ENCODE results near the gene GLRX5. TPM values are rescaled to one million over a fixed set of nuclear protein-coding genes. Genes with fewer than 3 reads are reported as not detected.

GLRX5 gene
- total RNA-seq, 1 experiment from 2014 or later = 68.8 TPM

- BruUV-seq (replicated peaks) = no TSS peak
- peaks cover 31% of the 10 kb centered on the region for H3K4me1 ChIP-seq (ENCODE audit: insufficient read depth, low read length, poor library complexity, severe bottlenecking)
- peaks cover 20% of the 10 kb centered on the region for H3K36me3 ChIP-seq (ENCODE audit: insufficient read depth, low read length, poor library complexity, severe bottlenecking)
- TF ChIP-seq EZH2 (IDR thresholded peaks at IDR 0.05; ENCODE audit: borderline replicate concordance, low read depth, low read length, poor library complexity, severe bottlenecking) = no peak
- TF ChIP-seq, protein P1, sequence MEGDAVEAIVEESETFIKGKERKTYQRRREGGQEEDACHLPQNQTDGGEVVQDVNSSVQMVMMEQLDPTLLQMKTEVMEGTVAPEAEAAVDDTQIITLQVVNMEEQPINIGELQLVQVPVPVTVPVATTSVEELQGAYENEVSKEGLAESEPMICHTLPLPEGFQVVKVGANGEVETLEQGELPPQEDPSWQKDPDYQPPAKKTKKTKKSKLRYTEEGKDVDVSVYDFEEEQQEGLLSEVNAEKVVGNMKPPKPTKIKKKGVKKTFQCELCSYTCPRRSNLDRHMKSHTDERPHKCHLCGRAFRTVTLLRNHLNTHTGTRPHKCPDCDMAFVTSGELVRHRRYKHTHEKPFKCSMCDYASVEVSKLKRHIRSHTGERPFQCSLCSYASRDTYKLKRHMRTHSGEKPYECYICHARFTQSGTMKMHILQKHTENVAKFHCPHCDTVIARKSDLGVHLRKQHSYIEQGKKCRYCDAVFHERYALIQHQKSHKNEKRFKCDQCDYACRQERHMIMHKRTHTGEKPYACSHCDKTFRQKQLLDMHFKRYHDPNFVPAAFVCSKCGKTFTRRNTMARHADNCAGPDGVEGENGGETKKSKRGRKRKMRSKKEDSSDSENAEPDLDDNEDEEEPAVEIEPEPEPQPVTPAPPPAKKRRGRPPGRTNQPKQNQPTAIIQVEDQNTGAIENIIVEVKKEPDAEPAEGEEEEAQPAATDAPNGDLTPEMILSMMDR (conservative IDR thresholded peaks at IDR 0.05; ENCODE audit: low read depth, low read length) = no peak
- H3K27ac ChIP-seq (ENCODE audit: low read depth, low read length, poor library complexity, severe bottlenecking) = peak overlapping the region; percentile 76
- intact Hi-C loops (cut with micrococcal nuclease; ENCODE audit: unreplicated experiment) = no loop called here
- DNase-seq (ENCODE audit: low spot score) = no peak
- no peaks in the 10 kb centered on the region for H3K9me3 ChIP-seq (ENCODE audit: low read depth, low read length, poor library complexity, severe bottlenecking)
- no peaks in the 10 kb centered on the region for H3K27me3 ChIP-seq (replicated peaks; ENCODE audit: insufficient read depth, low read depth, low read length, poor library complexity)
- ChIA-PET CTCF (no interaction called here), POLR2A (ENCODE audit: low non-redundant PET) (no interaction called here)
- peak overlapping the region; percentile 92 for H3K4me3 ChIP-seq (ENCODE audit: low read depth, low read length, poor library complexity, severe bottlenecking)
Measured at GRCh38 chr14:95535226-95536021, 574 bp downstream of the GLRX5 start.

GRCh38 chr14:95536036-95536593 lies 1.3 kb downstream of the GLRX5 start:
- Histone ChIP-seq H3K9me3 (ENCODE audit: low read depth, low read length, poor library complexity, severe bottlenecking) (no peaks in the 10 kb centered on the region), H3K27ac (ENCODE audit: low read depth, low read length, poor library complexity, severe bottlenecking) (peak overlapping the region; percentile 76), H3K27me3 (replicated peaks; ENCODE audit: insufficient read depth, low read depth, low read length, poor library complexity) (no peaks in the 10 kb centered on the region), H3K4me3 (ENCODE audit: low read depth, low read length, poor library complexity, severe bottlenecking) (peak overlapping the region; percentile 92), H3K4me1 (ENCODE audit: insufficient read depth, low read length, poor library complexity, severe bottlenecking) (peaks cover 26% of the 10 kb centered on the region), H3K36me3 (ENCODE audit: insufficient read depth, low read length, poor library complexity, severe bottlenecking) (peaks cover 16% of the 10 kb centered on the region)
- ChIA-PET CTCF (no interaction called here), POLR2A (ENCODE audit: low non-redundant PET) (interaction anchor here (0.9 kb wide), 1 partner anchor 23 kb away, joined by 3 read pairs; no protein-coding TSS in a partner anchor)
- no peak for DNase-seq (ENCODE audit: low spot score)
- TF ChIP-seq, protein P1 (conservative IDR thresholded peaks at IDR 0.05; ENCODE audit: low read depth, low read length) = no peak
- no peak for TF ChIP-seq EZH2 (IDR thresholded peaks at IDR 0.05; ENCODE audit: borderline replicate concordance, low read depth, low read length, poor library complexity, severe bottlenecking)
- intact Hi-C loops (cut with micrococcal nuclease; ENCODE audit: unreplicated experiment) = no loop called here
- BruUV-seq (replicated peaks) = no TSS peak

- no peak for DNase-seq (ENCODE audit: low spot score)
- no peak overlapping the region for H3K27ac ChIP-seq (ENCODE audit: low read depth, low read length, poor library complexity, severe bottlenecking)
- H3K4me1 ChIP-seq (ENCODE audit: insufficient read depth, low read length, poor library complexity, severe bottlenecking) = peaks cover 21% of the 10 kb centered on the region
- H3K9me3 ChIP-seq (ENCODE audit: low read depth, low read length, poor library complexity, severe bottlenecking) = no peaks in the 10 kb centered on the region
- intact Hi-C loops (cut with micrococcal nuclease; ENCODE audit: unreplicated experiment) = no loop called here
- H3K36me3 ChIP-seq (ENCODE audit: insufficient read depth, low read length, poor library complexity, severe bottlenecking) = peaks cover 13% of the 10 kb centered on the region
- H3K4me3 ChIP-seq (ENCODE audit: low read depth, low read length, poor library complexity, severe bottlenecking) = peak overlapping the region; percentile 92
- CTCF ChIA-PET = no interaction called here
- POLR2A ChIA-PET (ENCODE audit: low non-redundant PET) = interaction anchor here (0.9 kb wide), 1 partner anchor 24 kb away, joined by 3 read pairs; no protein-coding TSS in a partner anchor
- no TSS peak for BruUV-seq (replicated peaks)
- TF ChIP-seq, protein P1 (conservative IDR thresholded peaks at IDR 0.05; ENCODE audit: low read depth, low read length) = no peak
- TF ChIP-seq EZH2 (IDR thresholded peaks at IDR 0.05; ENCODE audit: borderline replicate concordance, low read depth, low read length, poor library complexity, severe bottlenecking) = no peak
- no peaks in the 10 kb centered on the region for H3K27me3 ChIP-seq (replicated peaks; ENCODE audit: insufficient read depth, low read depth, low read length, poor library complexity)
Measured at GRCh38 chr14:95536671-95537070, 1.8 kb downstream of the GLRX5 start.
